Measurements from ENCODE around the gene BTG3. TPM values are rescaled to one million over a fixed set of nuclear protein-coding genes. Genes with fewer than 3 reads are reported as not detected.

BTG3 gene
- total RNA-seq, 2 donors from 2014 or later, result 27.9 to 29.4 TPM

GRCh38 chr21:17646790-17647189, 34.1 kb upstream of the BTG3 start:
- Histone ChIP-seq H3K27me3 (no peaks in the 10 kb centered on the region), H3K9me3 (no peaks in the 10 kb centered on the region), H3K4me3 (no peak overlapping the region), H3K4me1 (no peaks in the 10 kb centered on the region), H3K36me3 (no peaks in the 10 kb centered on the region), H3K27ac (no peak overlapping the region)
- no peak for DNase-seq (ENCODE audit: low spot score)
- TF ChIP-seq CTCF (IDR thresholded peaks at IDR 0.05), result no peak

- no peak for DNase-seq (ENCODE audit: low spot score)
- Histone ChIP-seq H3K36me3 (no peaks in the 10 kb centered on the region), H3K9me3 (no peaks in the 10 kb centered on the region), H3K27ac (no peak overlapping the region), H3K27me3 (no peaks in the 10 kb centered on the region), H3K4me3 (no peak overlapping the region), H3K4me1 (no peaks in the 10 kb centered on the region)
- no peak for TF ChIP-seq CTCF (IDR thresholded peaks at IDR 0.05)
Measured at GRCh38 chr21:17644186-17644585, 31.5 kb upstream of the BTG3 start.

GRCh38 chr21:17640821-17641220, 28.1 kb upstream of the BTG3 start:
- no peak overlapping the region for H3K27ac ChIP-seq

GRCh38 chr21:17636711-17637110, 24.0 kb upstream of the BTG3 start:
- Histone ChIP-seq H3K4me3 (no peak overlapping the region), H3K27ac (no peak overlapping the region), H3K27me3 (no peaks in the 10 kb centered on the region), H3K36me3 (no peaks in the 10 kb centered on the region), H3K9me3 (no peaks in the 10 kb centered on the region), H3K4me1 (peaks cover 0 to 3% of the 10 kb centered on the region in 2 donors)
- no peak for DNase-seq (ENCODE audit: low spot score)
- no peak for TF ChIP-seq CTCF (IDR thresholded peaks at IDR 0.05)

More at GRCh38 chr21:17640821-17641220, 28.1 kb upstream of the BTG3 start:
- DNase-seq (ENCODE audit: low spot score), result no peak
- H3K27me3 ChIP-seq, result no peaks in the 10 kb centered on the region
- H3K4me3 ChIP-seq, result no peak overlapping the region
- TF ChIP-seq CTCF (IDR thresholded peaks at IDR 0.05), result no peak
- H3K9me3 ChIP-seq, result no peaks in the 10 kb centered on the region
- no peaks in the 10 kb centered on the region for H3K4me1 ChIP-seq
- H3K36me3 ChIP-seq, result no peaks in the 10 kb centered on the region

GRCh38 chr21:17631195-17631594, 18.5 kb upstream of the BTG3 start:
- TF ChIP-seq CTCF (IDR thresholded peaks at IDR 0.05), result no peak
- no peaks in the 10 kb centered on the region for H3K9me3 ChIP-seq
- H3K4me1 ChIP-seq, result peaks cover 0 to 3% of the 10 kb centered on the region in 2 donors
- H3K36me3 ChIP-seq, result no peaks in the 10 kb centered on the region
- H3K4me3 ChIP-seq, result no peak overlapping the region
- no peak overlapping the region for H3K27ac ChIP-seq
- no peaks in the 10 kb centered on the region for H3K27me3 ChIP-seq
- no peak for DNase-seq (ENCODE audit: low spot score)

GRCh38 chr21:17622018-17622417, 9.3 kb upstream of the BTG3 start:
- TF ChIP-seq CTCF (IDR thresholded peaks at IDR 0.05), result no peak
- no peaks in the 10 kb centered on the region for H3K9me3 ChIP-seq
- no peaks in the 10 kb centered on the region for H3K27me3 ChIP-seq
- H3K36me3 ChIP-seq, result no peaks in the 10 kb centered on the region
- no peak for DNase-seq (ENCODE audit: low spot score)
- H3K4me3 ChIP-seq, result no peak overlapping the region
- no peak overlapping the region for H3K27ac ChIP-seq
- H3K4me1 ChIP-seq, result no peaks in the 10 kb centered on the region
